ENCODE results near the gene AS3MT.
"Not testable (repeated sequence)": the region's sequence is repeated elsewhere in the genome, so short reads cannot be mapped to it uniquely, and the experiment has no call there.

AS3MT gene

DNA sequence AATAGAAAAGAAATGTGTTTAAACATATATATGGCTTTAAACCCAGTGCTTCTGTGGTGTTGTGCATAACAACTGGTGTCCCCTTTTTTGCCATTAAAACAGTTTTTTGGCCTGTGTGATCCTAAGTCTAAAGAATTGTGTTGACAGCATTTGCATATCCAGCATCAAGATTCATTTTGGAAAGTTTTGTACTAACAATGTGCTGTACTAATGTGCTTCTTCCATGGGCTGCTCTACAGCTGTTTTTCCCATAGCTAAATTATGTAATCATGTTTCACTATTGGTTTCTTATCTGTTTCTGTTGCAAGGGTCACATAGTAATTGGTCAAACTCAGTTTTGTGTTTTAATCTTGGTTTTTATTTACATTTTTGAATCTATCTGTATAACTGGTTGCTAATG, 54.3 kb downstream of the AS3MT start:
- DNase-seq: no peak

DNA sequence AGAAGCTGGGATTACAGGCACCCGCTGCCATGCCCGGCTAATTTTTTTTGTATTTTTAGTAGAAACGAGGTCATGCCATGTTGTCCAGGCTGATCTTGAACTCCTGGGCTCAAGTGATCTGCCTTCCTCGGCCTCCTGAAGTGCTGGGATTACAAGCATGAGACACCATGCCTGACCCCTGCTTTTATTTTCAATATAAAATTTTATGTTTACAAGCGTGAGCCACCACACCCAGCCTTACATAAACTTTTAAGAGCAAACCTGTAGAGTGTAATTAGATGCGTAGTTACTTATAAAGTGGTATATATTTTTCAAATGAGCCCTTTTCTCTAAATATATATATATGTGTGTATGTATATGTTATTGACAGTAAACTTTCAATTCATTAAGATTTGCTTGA, 57.6 kb downstream of the AS3MT start:
- no peak for DNase-seq

DNA sequence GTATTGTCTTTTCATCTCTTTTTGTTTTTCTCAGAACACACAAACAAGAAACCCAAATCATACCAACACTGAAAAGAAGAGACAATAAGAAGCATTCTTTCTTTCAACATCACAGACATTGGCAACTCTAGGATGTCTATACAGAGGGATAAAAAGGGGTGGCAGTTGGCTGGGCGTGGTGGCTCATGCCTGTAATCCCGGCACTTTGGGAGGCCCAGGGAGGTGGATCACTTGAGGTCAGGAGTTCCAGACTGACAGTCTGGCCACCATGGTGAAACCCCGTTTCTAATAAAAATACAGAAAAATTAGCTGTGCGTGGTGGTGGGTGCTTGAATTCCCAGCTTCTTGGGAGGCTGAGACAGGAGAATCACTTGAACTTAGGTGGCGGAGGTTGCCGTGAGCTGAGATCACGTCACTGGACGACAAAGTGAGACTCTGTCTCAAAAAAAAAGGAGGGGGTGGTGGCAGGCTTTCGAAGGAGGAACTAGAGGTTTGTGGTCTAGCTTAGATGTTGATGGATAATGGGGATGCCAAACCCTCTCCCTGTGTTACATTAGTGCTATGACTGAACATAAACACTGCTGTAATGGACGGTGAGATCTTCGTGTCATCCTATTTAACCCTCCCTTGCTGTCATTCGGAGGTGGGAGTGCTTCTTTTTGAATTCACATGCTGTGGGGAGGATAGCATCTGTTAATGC, 58.2 kb downstream of the AS3MT start:
- DNase-seq: no peak

DNA sequence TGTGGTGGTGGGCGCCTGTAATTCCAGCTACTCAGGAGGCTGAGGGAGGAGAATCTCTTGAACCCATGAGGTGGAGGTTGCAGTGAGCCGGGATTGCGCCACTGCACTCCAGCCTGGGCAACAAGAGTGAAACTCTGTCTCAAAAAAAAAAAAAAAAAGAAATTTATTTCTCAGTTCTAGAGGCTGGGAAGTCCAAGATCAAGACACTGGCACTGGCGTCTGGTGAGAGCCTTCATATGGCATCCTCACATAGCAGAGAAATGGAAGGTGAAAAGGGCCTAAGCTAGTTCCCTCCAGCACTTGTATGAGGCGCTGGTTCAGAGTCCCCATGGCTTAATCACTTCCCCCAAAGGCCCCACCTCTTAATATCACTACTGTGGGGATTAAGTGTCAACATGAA, 59.2 kb downstream of the AS3MT start:
- not testable (repeated sequence) for DNase-seq

DNA sequence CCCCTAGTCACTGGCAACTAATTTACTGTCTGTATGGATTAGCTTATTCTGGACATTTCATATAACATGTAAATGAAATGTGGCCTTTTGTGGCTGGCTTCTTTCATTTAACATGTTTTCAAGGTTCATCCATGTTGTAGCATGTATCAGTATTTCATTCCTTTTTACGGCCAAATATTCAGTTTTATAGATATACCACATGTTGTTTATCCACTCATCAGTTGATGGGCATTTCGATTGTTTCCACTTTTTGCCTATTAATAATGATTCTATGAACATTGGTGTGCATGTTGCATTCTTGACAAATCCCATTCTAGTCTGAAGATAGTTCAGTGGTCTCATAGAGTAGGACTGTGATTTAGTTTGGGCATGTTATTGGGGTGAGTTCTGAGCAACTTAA, 61.5 kb downstream of the AS3MT start:
- no peak for DNase-seq

DNA sequence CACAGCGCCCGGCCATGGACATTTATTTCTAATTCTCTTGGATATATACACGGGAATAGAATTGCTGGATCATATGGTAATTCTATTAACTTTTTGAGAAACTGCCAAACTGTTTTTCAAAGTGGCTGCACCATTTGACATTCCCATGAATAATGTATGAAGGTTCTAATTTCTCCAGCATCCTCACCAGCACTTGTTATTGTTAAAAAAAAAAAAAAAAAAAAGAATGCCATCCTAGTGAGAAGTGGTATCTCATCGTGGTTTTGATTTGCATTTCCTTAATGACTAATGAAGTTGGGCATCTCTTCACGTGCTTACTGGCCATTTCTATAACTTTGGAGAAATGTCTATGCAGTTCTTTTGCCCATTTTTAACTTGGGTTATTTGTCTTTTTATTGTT, 62.4 kb downstream of the AS3MT start:
- DNase-seq: no peak

DNA sequence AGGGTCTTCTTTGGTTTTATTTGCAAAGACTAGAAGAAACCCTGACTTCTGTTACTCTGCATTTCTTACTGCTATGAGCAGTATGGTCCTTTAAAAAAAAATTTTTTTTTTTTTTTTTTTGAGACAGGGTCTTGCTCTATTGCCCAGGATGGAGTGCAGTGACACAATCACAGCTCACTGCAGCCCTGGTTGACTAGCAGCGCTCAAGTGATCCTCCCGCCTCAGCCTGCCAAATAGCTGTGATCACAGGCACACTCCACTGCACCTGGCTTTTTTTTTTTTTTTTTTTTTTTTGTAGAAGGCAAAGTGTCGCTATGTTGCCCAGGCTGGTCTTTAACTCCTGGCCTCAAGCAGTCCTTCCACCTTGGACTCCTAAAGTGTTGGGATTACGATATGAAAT, 66.2 kb downstream of the AS3MT start:
- DNase-seq: no peak

DNA sequence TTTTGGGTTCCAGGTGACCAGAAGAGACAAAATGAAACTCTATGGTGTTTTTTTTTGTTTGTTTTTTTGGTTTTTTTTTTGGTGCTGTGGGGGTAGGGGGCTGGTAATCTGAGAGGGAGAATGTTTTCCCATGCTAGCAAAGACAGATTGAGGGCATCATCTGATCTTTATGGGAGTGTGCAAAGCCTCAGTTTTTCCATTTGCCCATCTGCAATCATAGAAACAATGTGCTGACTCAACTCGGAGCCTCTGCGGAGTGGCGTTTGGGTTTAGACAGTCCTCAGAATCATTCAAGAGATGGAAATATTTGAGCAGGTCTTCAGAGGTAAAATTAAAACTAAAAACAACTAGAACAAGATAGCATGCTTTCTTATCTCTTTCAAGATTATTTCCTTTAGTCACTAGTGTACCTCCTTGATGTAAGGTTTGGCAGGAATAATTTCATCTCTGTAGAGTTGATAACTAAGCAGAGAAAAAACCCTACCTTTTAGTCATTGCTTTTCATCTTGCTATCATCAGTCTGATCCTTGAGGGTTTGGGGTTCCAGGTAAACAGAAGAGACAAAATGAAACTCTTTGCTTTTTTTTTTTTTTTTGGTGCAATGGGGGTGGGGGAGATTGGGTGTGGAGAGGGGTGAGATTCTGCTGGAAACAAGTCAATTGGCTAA, 66.8 kb downstream of the AS3MT start:
- DNase-seq: no peak

DNA sequence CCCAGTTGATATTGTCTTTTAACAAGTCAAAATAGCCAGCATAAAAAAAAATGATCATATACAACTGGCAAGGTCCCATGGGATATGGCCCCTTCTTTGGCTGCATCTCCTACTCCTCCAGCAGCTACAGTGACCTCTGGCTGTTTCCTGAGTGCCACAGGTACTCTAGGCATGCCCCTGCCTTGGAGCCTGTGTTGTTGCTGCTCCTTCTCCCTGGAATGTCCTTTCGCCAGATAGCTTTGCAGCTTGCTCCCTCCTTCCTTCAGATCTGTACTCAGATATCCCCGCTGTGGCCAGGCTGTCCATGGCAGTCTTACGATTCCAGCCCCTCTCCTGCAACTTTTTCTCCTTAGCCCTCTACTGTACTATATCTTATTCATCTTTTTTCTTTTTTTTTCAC, 72.1 kb downstream of the AS3MT start:
- DNase-seq: no peak

DNA sequence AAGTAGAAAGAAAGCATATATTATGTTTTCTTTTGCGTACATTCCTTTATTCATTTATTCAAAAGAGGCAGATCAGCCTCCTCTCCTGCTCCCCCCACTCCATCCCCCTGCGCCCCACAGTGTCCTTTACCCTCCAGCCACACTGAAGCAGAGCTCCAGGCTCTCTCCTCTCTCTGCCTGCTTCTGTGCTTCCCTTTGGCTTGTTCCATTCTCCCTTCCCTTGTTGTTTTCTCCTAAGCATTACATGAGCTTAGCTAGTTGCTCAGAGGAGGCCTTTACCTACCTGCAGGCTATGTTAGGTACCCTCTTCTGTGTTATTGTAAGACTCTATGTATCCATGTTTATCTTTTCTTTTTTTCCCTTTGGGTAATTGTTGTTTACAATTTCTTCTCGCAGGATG, 76.2 kb downstream of the AS3MT start:
- DNase-seq: no peak

DNA sequence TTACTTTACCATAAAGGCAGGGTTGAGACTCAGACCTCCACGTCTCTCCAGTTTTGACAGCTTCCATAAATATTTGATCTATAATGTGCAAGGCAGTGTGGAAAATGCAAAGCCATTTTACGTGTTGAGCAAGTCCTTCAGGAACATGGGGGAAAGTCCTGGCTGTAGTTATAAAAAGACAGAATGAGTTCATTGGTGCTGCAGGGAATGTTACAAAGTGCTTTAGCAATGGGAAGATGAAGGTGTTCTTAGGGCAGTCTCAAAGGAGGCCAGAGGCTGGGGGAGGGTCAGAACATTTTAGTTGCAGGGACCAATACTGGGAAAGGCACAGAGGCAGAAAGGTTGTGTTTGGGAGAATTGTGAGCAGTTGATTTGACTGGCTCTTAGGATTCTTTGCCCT, 76.7 kb downstream of the AS3MT start:
- DNase-seq: no peak

DNA sequence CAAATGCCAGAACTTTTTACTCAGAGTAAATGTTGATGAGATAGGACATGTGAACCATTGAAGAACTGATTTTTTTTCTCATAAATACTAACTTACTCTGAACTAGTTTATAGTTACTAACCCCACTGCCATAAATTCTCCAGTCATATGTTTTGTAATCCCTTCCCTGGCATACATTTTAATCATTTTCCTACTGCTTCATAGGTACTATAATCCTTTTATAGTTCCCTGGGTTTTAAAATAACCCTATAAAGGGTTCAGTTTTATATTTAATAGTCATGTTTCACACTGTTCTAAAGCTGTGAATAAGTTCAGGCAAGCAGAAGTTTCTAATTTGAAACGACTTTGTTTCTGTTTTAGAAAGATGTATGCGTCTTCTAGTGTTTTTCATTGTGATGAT, 77.7 kb downstream of the AS3MT start:
- no peak for DNase-seq

DNA sequence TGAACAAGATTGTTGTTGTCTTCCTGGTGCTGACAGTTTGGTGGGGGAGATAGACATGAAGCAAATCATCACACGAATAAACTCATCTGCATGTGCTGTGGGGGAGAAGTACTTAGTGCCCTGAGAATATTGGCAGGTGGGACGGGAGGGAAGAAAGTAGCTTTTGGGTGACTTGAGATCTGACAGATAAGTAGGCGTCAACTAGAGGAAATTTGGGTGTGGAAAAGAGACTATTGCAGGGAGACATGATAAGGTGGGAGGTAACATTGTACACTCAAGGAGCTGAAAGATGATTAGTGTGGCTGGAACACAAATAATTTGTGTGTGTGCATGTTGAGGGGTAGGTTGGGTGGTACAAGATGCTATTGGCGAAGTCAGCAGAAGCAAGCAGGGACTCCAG, 78.9 kb downstream of the AS3MT start:
- no peak for DNase-seq

DNA sequence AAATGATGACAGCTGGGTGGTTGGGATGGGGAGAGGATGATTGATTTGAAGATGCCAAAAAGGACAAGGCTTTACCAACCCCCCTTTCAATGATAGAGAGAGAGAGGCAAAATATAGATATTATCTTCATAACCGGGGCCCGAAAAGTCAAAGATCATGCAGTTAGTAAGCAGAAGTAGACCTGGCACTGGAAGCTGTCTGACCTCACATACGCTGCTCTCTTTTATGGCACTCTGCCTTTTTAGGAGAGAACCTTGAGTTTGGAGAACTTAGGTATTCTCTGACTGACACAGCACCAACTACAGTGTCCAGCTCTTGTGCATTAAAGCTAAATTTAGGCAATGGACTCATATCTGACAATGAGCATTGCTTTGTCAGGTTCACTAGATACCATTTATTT, 79.5 kb downstream of the AS3MT start:
- no peak for DNase-seq

DNA sequence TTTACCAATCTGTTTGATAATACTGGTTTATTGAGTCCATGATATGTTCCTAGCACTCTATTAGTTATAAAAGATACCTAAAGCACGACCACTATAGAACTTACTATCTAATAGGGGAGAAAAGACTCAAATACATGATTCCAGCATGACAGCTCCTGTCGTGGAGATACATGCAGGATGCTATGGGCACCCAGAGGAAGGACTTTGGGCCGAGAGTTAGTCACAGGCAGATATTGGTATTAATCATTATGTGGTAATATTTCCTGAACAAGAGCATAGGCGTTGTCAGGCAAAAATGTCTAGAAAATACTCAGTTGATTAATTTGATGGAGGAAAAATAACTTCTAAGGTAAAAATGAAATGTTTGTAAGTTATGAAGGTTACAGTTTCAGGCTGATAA, 80.6 kb downstream of the AS3MT start:
- DNase-seq: no peak

DNA sequence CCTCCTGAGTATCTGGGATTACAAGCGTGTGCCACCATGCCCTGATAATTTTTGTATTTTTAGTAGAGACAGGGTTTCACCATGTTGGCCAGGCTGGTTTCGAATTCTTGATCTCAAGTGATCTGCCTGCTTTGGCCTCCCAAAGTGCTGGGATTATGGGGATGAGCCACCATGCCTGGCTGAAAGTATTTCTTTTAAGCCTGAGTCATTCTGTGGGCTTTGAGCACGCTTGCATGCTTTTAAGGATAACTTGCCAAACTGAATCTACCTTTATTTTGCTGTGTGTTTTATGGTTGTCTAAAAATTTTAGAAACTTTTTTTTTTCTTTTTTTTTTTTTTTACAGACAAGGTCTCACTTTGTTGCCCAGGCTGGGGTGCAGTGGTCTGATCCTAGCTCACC, 82.0 kb downstream of the AS3MT start:
- DNase-seq: no peak

All from NCI-H146 (cell line).